Activated T-cell treated with anti-CD3 and anti-CD28 coated beads for 4 hours (primary cell): ENCODE data around the gene ULBP2.
"Not testable (repeated sequence)": the region's sequence is repeated elsewhere in the genome, so short reads cannot be mapped to it uniquely, and the experiment has no call there.

Experiments used
- DNase-seq: peaks from one replicate; pipeline ENCODE4 v3.0.0-alpha.2; 2020

ULBP2 gene, protein sequence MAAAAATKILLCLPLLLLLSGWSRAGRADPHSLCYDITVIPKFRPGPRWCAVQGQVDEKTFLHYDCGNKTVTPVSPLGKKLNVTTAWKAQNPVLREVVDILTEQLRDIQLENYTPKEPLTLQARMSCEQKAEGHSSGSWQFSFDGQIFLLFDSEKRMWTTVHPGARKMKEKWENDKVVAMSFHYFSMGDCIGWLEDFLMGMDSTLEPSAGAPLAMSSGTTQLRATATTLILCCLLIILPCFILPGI

DNA sequence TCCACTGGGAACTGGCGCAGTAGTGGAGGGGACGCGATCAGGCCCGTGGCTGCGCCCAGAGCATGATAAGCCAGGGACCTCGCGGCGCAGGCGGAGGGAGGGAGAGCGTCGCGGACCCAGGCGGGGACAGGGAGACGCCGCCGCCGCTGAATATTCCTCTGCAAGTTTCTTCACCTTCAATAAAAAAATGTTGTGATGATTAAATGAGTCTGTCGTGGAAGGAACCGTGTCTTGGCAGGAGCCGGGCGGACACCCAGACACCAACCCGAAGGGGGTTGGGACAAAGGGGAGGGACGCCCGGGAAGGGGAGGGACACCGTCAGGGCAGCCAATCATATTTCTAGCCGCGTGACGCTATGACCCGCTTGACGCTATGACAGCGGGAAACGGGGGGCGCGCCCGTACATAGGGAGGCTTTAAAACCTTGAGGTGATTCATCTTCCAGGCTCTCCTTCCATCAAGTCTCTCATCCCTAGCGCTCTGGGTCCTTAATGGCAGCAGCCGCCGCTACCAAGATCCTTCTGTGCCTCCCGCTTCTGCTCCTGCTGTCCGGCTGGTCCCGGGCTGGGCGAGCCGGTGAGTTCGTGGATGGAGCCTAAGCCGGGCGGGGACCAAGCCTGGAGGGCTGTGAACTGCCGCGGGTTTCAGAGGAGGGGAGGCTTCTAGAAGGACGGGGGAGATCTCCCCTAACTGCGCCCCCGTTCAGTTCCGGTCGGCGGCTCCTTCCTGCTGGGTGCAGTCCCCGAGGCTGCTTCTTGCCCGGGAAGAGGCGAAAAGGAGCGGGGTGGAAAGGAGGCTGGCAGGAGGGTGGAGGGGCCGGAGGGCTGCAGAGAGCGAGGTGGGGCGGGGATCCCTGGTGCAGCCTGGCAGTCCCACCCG, at the start of gene ULBP2:
ULBP2 (plus strand) TSS at position 432 of the 878 bp plus-strand sequence; CDS start at position 491, 59 bp downstream.
- peak; percentile 89 for DNase-seq

DNA sequence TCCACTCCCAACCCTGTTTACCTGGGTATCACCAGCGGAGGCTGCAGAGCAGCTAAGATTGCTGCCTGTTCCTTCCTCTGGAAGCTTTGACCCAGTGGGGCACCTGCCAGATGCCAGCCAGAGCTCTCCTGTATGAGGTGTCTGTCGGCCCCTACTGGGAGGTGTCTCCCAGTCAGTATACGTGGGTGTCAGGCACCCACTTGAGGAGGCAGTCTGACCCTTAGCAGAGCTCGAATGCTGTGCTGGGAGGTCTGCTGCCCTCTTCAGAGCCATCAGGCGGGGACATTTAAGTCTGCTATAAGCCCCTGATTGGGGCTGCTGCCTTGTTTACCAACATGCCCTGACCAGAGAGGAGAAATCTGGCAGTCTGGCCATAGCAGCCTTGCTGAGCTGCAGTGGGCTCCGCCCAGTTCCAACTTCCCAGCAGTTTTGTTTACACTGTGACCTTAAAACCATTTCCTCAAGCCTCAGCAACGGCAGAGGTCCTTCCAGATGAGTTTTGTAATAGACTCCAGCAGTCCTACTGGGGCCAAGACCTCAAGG, 46.7 kb upstream of the ULBP2 start:
- DNase-seq = no peak

DNA sequence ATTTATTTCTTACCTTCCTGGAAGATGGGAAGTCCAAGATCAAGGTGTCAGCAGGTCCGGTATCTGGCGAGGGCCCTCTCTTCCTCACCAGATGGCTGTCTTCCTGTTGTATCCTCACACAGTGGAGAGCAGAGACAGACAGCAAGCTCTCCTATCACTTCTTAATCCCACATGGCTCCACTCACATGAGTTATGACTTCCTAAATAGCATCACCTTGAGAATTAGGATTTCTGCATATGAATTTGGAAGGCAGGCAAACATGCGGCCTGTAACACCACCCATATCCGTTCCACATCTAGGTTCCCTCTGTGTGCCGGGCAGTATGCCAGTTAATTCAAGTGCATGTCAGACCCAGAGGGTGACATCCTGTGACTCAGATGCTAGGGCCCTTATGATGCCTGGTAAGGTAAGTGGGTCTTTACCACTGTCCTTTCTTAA, 46.0 kb upstream of the ULBP2 start:
- DNase-seq = peak; percentile 18

DNA sequence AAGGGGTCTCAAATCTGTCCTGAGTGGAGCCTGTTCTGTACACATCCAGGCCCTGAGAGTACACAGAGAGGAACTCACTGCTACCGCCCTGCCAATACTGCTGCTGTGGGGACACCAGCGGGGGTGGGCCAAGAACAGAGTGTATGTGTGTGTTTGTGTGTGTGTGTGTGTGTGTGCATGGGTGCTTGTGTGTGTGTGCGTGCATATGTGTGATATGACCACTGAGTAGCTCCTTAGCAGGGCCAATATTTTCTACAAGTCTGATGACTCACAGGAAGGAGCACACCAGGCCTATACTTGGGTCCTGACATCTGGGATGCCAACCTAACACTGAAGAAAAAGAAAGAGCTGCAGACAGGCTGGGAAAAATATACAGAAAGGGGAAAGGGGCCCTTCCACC, 45.3 kb upstream of the ULBP2 start:
- no peak for DNase-seq

DNA sequence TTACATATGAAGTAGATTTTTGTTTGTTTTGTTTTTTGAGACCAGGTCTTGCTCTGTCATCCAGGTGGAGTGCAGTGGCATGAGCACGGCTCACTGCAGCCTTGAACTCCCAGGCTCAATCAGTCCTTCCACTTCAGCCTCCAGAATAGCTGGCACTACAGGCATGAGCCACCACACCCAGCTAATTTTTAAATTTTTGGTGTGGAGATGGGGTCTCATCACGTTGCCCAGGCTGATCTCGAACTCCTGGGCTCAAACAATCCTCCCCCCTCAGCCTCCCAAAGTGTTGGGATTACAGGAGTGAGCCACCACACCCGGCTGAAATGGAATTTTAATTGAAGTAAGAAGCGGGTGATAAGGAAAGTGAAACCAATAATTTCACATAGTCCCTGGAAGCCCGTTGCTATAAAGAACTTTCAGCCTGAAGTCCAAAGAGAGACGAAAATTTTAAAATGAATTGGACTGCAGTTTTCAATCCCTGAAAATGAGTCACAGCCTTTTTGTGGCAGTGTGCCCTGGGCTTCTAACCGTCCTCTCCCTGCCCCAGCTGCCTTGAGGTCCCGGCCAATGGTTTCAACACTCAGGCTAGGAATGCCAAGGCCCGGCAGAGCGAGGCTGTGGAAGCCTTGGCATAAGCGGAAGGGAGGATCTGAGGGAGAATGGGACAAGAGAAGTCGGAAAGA, 44.7 kb upstream of the ULBP2 start:
- no peak for DNase-seq

DNA sequence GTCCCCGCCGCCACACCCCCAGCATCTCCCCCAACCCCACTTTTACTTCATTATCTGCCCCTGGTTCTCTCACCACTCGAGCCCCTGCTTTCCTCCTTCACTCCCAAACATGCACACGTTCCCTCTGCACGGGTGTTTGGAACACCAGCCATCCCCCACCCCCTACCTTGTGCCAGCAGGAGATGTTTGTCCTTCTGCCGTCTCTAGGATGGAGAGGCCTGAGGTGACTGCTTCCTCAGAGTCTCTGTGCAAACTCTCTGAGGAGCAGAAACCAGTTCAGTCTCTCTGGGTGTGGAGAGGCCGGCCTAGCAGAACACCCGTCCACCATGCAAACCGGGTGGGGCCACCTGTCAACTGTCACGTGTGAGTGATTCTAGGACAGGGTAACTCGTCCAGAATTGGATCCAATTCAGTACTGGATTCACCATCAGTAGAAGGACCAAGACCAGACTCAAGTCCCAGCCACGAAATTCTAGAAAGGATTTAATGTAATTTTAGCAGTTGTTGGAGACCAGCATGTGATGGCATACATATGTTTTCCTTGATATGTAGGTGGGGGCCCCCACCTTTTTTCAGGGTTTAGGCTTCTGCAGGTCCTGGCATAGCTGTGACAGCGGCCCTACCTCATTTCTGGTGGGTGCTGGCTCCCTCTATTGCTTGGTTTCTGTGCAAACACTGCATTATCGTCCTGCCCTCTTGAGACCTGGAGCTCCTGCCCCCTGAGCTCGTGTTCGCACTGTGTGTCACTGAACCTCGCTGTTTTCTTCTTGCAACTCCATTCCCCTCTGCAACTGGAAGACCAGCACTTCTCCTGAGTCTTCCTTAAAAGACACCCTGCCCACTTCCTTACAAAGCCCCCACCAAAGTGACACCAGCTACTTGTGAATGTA, 43.7 kb upstream of the ULBP2 start, which contains the start of gene RAET1E:
RAET1E (minus strand) TSS at position 259 of the 890 bp plus-strand sequence. CDS start 7,212 bp downstream, outside the sequence.
- no peak for DNase-seq

DNA sequence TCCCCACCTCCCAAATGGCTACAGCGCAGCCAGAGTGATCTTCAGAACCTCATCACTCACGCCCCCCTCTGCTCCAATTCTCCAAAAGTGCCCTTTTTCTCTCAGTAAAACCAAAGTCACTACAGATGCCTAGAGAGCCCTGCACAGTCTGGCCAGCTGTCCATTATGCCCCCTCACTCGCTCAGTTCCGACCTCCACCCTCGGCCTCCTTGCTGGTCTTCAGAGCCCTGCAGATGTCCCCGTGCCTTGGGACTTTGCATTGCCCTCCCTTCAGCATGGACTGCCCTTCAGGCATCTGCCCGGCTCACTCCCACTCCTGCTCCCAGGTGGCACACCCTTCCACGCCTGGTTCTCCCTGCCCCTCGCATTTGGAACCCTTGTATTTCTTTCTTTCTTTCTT, 42.8 kb upstream of the ULBP2 start:
- DNase-seq = no peak

DNA sequence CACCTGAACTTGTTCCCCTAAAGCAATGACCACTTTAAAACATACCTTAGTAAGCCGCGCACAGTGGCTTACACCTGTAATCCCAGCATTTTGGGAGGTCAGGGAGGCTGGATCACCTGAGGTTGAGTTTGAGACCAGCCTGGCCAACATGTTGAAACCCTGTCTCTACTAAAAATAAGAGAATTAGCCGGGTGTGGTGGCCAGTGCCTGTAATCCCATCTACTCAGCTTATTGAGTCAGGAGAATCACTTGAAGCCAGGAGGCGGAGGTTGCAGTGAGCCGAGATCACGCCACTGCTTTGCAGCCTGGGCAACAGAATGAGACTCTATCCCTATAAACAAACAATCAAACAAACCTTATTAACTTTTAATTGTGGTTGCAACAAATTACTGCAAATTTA, 42.3 kb upstream of the ULBP2 start:
- no peak for DNase-seq

DNA sequence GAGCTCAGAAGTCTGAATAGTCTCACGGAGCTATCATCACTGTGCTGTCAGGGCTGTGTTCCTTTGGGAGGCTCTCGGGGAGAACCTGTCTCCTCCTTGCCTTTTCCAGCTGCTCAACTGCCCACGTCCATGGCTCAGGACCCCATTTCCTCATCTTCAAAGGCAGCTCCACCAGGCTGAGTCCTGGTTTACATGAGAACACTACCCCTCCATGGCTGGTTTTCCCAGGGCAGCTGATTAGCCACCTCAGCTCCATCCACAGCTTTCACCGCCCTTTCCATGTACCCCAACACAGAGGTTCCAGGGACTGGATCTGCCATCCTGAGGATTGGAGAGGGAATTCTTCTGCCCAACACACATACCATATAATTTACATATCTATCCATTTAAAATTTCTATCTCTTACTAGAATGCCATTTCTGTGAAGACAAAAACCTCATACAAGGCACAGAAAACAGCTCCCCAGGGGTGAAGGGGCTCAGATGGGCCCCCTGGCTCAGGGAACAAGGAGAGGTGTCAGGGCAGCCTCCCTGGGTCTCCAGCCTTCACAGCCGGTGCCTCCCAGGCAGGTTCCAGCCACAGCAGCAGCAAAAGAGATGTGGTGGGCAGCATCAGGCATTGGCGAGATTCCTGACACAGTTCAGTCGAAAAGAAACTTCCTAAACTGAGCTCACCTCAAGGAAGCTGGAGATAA, 41.7 kb upstream of the ULBP2 start:
- DNase-seq = no peak

DNA sequence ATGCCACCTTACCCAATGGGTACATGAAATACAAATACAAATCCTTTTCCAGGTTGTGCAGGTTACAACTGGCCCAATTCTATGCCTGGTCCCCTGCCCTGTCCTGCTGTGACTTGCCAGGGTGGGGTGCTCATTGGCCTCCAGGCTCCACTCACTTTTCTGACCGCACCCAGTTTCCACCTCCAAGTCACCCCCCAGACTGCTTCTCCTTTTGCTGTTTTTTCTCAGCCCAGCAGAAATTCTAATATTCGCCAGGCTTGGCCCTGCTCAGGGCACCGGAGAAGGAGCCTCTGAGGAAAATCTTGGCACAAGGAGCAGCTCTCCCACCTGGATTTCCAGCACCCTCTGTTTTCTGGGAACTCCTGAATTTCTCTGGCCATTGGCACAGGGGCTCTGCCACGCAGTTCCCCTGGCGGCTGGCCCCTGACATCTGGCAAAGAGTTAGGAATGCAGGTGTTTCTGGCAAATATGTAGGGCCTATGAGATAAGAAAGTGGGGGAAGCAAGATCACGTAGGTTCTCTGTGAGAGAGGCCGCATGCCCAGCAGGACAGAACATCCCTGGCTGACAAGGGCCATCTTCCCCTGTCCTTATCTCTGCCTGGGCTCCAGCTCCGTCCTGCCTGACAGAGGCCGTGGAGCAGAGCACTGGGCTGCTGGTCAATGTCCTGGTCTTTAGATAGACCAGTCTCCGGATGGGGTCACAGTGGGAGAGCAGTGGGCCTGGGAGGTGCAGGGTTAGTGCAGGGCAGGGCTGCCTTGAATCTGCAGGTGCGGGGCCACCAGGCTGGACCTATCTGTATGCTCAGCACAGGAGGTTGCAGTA, 41.0 kb upstream of the ULBP2 start:
- DNase-seq = no peak

DNA sequence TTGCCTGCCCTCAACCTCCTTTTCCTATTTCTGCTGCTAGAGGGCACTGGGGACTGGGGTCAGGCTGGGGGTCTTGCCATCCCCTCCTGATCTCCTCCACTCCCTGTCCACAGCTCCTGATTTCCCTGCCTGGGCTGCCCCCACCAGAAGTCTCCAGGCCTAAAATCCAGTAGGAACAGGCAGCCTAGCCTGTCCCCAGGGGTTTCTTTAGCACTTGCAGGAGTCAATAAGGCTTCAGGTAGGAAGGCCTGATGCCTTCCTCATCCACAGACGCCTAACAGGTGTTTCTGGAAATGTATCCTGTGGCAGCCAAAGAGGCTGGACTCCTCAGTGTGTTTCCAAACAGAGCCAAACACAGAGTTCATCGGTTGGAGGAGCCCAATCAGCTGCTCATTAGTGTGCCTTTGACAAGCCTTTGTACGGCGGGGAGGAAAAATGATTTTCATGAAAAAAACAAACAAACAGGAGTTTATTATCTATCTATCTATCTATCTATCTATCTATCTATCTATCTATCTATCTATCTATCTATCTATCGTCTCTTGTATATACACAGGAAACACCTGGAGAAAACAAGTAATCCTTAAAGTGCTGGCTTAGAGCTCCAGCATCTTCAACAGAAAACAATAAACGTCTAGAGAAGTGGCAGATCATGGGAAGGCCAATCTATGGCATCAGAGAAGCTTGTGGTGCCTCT, 40.2 kb upstream of the ULBP2 start:
- DNase-seq = no peak

DNA sequence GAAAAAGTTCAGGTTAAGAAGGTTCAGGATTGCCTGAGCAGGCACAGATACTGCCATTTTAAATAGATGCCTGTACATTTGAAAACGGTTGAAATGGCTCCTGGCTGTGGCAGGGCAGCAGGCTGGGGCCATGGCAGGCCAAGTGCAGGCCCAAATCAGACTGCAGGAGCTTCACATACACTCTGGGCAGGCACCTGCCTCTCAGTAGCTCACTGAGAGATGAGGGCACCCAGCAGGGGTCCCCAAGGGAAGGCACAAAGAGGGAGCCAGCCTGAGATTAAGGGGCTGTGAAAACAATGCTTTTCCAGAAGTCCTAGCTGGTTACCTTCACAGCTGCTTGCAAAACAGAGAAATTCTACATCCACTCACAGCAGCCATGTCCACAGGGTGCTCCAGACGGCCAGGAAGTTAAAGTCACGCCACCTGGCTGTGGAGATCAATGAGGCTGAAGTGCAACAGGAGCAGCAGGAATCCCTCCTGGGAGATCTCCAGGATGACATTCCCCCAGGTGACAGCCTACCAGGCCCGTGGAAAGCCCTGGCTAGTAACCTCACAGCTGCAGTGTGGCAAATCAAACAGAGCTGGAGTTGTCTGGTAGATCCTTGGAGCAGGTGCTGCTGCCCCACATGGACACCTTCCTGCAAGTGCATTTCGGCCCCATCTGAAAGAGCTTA, 37.7 kb upstream of the ULBP2 start:
- no peak for DNase-seq

DNA sequence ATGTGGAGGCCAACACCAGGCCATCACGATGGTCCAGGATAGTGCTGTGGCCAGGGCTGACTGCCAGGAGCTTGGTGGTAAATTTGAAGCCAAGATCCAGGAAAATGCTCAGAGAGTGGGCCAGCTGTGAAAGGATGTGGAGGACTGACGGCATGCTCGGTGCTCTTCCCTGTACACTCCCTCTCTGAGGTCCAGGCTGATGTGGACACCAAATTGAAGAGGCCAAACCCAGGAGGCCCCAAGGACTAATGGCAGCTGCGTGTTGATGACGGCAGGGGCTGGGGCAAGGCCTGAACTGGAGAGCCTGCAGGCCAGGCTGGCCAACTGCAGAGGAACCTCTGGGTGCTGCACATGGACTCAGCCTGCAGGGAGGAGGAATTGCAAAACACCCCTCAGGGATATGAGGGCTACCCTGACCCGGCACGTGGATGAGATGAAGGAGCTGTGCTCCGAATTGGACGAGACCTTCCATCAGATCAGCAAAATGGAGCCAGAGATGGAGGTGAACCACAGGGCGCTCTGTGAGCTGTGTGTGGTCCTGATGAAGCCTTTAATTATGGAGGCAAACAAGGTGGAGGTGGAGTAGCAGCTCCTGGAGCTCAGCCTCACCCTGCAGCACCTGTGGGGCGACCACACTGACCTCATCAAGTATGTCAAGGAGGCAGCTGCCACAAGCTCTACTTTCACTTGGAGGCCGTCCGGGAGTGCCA, 37.0 kb upstream of the ULBP2 start:
- no peak for DNase-seq

DNA sequence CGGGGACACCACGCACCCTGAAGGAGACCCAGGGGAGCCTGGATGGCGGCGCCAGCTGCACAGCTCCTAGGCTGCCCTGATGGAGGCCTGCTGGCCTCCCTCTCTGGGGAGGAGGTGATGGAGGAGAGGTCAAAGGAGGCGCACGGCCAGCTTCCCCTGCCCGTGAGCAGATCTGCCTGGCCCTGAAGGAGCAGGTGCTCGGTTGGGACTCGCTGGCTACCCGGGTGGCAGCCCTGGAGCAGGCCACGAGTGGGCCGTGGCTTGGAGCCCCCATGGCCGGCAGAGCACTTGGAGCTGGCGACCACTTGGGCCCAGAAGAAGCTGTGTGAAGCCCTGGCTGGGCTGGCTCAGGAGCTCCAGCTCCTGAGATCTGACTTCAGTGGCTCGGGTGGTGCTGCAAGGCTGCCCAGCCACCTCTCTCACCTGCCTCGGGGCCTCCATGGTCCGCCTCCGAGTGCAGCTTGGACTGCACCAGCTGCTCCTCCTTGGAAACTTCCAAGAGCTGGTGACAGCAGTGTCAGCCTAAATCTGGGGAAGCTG, 36.4 kb upstream of the ULBP2 start:
- no peak for DNase-seq

DNA sequence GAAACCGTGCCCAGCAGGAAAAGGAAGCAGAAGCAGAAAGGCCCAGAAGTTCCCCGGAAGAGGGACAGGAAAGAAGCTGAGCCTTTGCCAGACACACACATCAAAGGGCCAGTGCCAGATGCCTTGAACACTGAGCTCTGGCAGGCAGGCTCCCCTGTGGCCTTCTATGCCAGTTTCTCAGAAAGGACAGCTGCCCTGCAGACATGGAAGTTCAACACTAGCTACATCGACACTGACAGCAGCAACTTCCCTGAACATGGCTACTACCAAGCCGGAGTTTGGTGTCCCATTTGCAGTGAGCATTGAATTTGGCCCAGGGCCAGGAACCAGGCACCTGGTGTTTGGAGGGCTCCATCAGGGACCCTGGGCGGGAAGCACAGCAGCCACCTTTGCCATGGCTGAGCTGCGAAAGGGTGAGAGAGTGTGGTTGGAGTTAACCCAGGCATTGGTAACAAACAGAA, 35.9 kb upstream of the ULBP2 start:
- DNase-seq = no peak

DNA sequence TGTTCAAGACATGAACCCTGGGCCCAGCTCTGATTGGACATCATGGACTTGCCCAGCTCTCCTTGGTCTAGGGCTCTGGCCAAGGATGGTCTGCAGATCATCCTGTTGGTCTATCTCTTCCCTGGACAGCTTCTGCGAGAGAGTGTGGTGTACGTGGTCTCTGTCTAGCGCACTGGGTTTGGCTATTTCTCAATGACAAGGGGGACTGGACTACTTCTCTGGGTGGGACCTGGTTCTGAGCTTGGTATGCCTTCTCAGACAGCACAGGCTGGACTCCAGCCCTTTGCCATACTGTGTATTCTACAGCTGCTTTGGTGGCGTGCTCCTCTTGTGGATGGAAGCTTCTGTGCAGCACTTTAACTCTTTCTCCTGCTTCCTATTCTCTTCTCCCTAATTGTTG, 35.4 kb upstream of the ULBP2 start:
- DNase-seq = no peak

DNA sequence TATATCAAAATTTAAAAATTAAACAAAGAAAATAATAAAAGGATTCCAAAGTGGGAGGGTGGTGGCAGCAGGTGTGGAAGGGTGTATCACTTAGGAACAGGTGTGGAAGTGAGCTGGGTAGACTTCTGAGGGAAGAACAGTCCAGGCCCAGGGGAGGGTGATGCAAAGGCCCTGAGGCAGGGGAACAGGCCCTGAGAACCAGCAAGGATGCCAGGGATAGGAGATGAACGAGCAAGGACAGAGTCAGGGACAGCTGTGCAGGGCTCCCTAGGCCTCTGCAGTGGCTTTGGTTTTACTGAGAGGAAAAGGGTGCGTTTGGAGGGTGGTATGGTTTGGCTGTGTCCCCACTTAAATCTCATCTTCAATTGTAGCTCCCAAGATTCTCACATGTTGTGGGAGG, 34.5 kb upstream of the ULBP2 start:
- no peak for DNase-seq

DNA sequence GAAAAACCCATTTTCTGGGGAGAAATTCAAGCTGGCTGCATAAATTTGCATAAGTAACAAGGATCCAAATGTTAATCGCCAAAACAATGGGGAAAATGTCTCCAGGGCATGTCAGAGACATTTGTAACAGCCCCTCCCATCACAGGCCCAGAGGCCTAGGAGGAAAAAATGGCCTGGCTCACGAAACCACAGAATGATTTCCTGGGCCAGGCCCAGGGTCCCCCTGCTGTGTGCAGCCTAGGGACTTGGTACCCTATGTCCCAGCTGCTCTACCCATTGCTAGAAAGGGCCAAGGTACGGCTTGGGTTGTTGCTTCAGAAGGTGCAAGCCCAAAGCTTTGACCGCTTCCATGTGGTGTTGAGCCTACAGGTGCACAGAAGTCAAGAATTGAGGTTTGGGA, 33.3 kb upstream of the ULBP2 start:
- DNase-seq = not testable (repeated sequence)
